Upper lobe of left lung (tissue), 4 donors: ENCODE results near the gene KIFBP.

Experiments used
- POLR2A ChIP-seq, 4 donors: fragments of 450-650 bp; IDR thresholded peaks; one replicate each; pipeline ENCODE4 v1.5.1; 2016 to 2017; ENCODE audit warnings: antibody characterized with exemption in 4 of 4, mild to moderate bottlenecking in 2 of 4
- POLR2AphosphoS5 ChIP-seq, 2 donors: sonication (generic); formaldehyde crosslinking; IDR thresholded peaks; one replicate each; pipeline ENCODE4 v1.5.1; 2017; ENCODE audit warnings: antibody characterized with exemption in 2 of 2
- TF ChIP-seq, protein P1 (sequence below), 6 experiments: fragments of 450-650 bp in 4 of 6; fragments of 200-600 bp in 2 of 6; sonication (generic) in 2 of 6; IDR thresholded peaks; one replicate each; pipeline ENCODE4 v1.5.1; 2016 to 2019; ENCODE audit warnings: antibody characterized with exemption in 6 of 6

DNA sequence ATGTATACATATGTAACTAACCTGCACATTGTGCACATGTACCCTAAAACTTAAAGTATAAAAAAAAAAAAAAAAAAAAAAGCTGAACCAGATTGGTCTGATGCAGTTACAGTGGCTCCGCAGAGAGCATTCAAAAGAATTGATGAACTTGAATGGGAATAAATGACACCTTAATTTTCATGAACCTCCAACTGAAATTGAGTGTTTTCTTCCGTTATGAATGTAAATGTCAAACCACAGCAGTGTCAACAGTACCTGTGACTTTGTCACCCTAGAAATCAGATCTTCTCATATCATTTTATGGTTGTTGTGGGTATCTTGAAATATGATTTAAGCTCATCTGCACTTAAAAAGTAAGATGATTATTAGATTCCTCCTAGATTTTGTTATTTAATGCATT lies 66.6 kb downstream of the KIFBP start:
- TF ChIP-seq POLR2A (IDR thresholded peaks at IDR 0.05) (no peak), POLR2AphosphoS5 (IDR thresholded peaks at IDR 0.05) (no peak)
- TF ChIP-seq, protein P1, sequence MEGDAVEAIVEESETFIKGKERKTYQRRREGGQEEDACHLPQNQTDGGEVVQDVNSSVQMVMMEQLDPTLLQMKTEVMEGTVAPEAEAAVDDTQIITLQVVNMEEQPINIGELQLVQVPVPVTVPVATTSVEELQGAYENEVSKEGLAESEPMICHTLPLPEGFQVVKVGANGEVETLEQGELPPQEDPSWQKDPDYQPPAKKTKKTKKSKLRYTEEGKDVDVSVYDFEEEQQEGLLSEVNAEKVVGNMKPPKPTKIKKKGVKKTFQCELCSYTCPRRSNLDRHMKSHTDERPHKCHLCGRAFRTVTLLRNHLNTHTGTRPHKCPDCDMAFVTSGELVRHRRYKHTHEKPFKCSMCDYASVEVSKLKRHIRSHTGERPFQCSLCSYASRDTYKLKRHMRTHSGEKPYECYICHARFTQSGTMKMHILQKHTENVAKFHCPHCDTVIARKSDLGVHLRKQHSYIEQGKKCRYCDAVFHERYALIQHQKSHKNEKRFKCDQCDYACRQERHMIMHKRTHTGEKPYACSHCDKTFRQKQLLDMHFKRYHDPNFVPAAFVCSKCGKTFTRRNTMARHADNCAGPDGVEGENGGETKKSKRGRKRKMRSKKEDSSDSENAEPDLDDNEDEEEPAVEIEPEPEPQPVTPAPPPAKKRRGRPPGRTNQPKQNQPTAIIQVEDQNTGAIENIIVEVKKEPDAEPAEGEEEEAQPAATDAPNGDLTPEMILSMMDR (IDR thresholded peaks at IDR 0.05) = no peak
